SU-DHL-6 (cell line): ENCODE results near the gene SYS1.

ENCODE experiments used
- H2AFZ ChIP-seq: fragments of 200-600 bp; sonication (generic); 2 replicates; pipeline ENCODE4 v1.6.1; 2014; ENCODE audit warnings: low read depth, mild to moderate bottlenecking, moderate library complexity, mixed read lengths, antibody characterized with exemption, low read length; ENCODE audit not compliant: severe bottlenecking
- H3F3A ChIP-seq: fragments of 200-600 bp; shearing (Covaris generic); 2 replicates; pipeline ENCODE4 v1.6.0; 2016; ENCODE audit warnings: antibody characterized with exemption, mild to moderate bottlenecking; ENCODE audit not compliant: insufficient read depth
- H3K27ac ChIP-seq: fragments of 200-600 bp; sonication (generic); 2 replicates; pipeline ENCODE4 v1.5.1; 2016; ENCODE audit warnings: low read depth, mild to moderate bottlenecking, low read length, moderate library complexity, mixed read lengths
- H3K27me3 ChIP-seq: fragments of 200-600 bp; sonication (generic), shearing (Covaris generic); 2 replicates; pipeline ENCODE4 v1.6.0; 2014; ENCODE audit warnings: mild to moderate bottlenecking, low read length
- H3K36me3 ChIP-seq: fragments of 200-600 bp; sonication (generic); 2 replicates; pipeline ENCODE4 v1.6.1; 2014; ENCODE audit warnings: mild to moderate bottlenecking, low read length, mixed read lengths
- H3K4me2 ChIP-seq: fragments of 300-600, 200-600 bp; shearing (Covaris generic), sonication (generic); 2 replicates; pipeline ENCODE4 v1.6.0; 2014; ENCODE audit warnings: low read length, low read depth, mild to moderate bottlenecking; ENCODE audit not compliant: poor library complexity, severe bottlenecking
- H3K4me3 ChIP-seq: fragments of 200-600 bp; sonication (generic); 2 replicates; pipeline ENCODE4 v1.5.1; 2014; ENCODE audit warnings: antibody characterized with exemption, low read length, mild to moderate bottlenecking, mixed read lengths; ENCODE audit not compliant: insufficient read depth, poor library complexity, severe bottlenecking
- H3K79me2 ChIP-seq: fragments of 200-600 bp; sonication (generic); 2 replicates; pipeline ENCODE4 v1.6.1; 2014; ENCODE audit warnings: mild to moderate bottlenecking, low read length, moderate library complexity; ENCODE audit not compliant: insufficient read depth
- H3K9ac ChIP-seq: fragments of 200-600 bp; sonication (generic); 2 replicates; pipeline ENCODE4 v1.7.0; 2014; ENCODE audit warnings: mild to moderate bottlenecking, low read length
- H3K9me2 ChIP-seq: fragments of 200-600 bp; sonication (generic); replicated peaks from 2 replicates; pipeline ENCODE4 v1.6.1; 2014; ENCODE audit warnings: low read length; ENCODE audit not compliant: insufficient read depth
- H3K9me3 ChIP-seq: fragments of 200-600 bp; sonication (generic); 2 replicates; pipeline ENCODE4 v1.6.1; 2014; ENCODE audit warnings: low read length, mixed read lengths; ENCODE audit not compliant: insufficient read depth
- H4K20me1 ChIP-seq: fragments of 200-600 bp; sonication (generic); 2 replicates; pipeline ENCODE4 v1.6.1; 2014; ENCODE audit warnings: low read depth, mild to moderate bottlenecking, antibody characterized with exemption, low read length, moderate library complexity, mixed read lengths
- EZH2phosphoT487 ChIP-seq: fragments of 200-600 bp; sonication (generic), shearing (Covaris generic); conservative IDR thresholded peaks from 2 replicates; pipeline ENCODE4 v1.6.1; 2018; ENCODE audit warnings: mild to moderate bottlenecking, antibody characterized with exemption, low read length, moderate library complexity, mixed read lengths
- TF ChIP-seq, protein P1 (sequence below): fragments of 200-600 bp; sonication (generic); IDR thresholded peaks from one replicate; pipeline ENCODE4 v1.5.1; 2017; ENCODE audit warnings: antibody characterized with exemption, mild to moderate bottlenecking, low read length, moderate library complexity; ENCODE audit not compliant: insufficient read depth, poor library complexity, severe bottlenecking

Gene SYS1

DNA sequence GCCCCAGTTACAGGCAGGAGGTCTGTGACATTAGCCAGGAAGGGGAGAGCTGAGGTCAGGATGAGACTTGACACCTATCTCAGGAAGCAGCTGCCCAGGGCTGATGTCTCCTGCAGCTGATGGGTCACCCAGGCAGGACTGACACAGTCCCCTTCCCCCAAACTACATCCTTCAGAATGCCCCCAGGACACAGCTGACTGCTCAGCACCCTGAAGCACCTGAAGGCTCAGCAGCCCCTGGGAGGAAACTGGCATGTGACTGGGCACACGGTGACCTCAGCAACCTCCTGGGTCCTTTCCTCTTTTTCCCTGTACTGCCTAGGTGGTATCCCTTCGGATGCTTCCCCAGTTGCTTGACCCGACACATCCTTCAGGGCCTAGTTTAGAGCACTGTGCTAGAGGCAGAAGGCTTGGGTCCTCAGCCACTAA lies 16.7 kb upstream of the SYS1 start:
- H4K20me1 ChIP-seq = no peaks in the 10 kb centered on the region
- H3K9ac ChIP-seq = no peak overlapping the region
- H3K36me3 ChIP-seq = no peaks in the 10 kb centered on the region
- H3K27me3 ChIP-seq = no peaks in the 10 kb centered on the region
- H3K9me3 ChIP-seq = no peaks in the 10 kb centered on the region
- no peak overlapping the region for H3K4me3 ChIP-seq
- H3K27ac ChIP-seq = no peak overlapping the region
- H2AFZ ChIP-seq = no peak overlapping the region
- no peak for TF ChIP-seq EZH2phosphoT487
- TF ChIP-seq, protein P1, sequence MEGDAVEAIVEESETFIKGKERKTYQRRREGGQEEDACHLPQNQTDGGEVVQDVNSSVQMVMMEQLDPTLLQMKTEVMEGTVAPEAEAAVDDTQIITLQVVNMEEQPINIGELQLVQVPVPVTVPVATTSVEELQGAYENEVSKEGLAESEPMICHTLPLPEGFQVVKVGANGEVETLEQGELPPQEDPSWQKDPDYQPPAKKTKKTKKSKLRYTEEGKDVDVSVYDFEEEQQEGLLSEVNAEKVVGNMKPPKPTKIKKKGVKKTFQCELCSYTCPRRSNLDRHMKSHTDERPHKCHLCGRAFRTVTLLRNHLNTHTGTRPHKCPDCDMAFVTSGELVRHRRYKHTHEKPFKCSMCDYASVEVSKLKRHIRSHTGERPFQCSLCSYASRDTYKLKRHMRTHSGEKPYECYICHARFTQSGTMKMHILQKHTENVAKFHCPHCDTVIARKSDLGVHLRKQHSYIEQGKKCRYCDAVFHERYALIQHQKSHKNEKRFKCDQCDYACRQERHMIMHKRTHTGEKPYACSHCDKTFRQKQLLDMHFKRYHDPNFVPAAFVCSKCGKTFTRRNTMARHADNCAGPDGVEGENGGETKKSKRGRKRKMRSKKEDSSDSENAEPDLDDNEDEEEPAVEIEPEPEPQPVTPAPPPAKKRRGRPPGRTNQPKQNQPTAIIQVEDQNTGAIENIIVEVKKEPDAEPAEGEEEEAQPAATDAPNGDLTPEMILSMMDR = no peak
- no peaks in the 10 kb centered on the region for H3K79me2 ChIP-seq
- H3K9me2 ChIP-seq = no peaks in the 10 kb centered on the region
- no peak overlapping the region for H3K4me2 ChIP-seq
- H3F3A ChIP-seq = no peaks in the 10 kb centered on the region

DNA sequence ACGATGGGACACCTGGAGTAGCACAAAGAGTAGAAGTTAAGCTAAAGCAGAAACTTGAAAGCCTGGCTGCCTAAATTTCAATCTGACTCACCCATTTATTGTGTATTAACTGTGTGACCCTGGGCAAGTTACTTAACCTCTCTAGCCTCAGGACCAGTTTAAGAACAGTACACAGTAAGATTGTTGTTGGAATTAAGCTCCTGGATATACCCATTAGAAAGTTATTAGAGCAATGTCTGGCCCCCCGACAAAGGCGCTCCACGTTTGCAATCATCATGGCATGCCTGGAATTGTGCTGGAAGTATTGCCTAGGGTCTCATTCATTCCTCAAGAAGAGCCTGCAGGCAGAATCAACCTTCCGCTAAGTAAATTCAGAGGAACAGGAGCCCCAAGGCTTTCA lies 16.1 kb upstream of the SYS1 start:
- no peaks in the 10 kb centered on the region for H4K20me1 ChIP-seq
- no peak overlapping the region for H3K9ac ChIP-seq
- no peaks in the 10 kb centered on the region for H3K9me2 ChIP-seq
- TF ChIP-seq, protein P1 = no peak
- no peak for TF ChIP-seq EZH2phosphoT487
- H2AFZ ChIP-seq = no peak overlapping the region
- no peak overlapping the region for H3K4me2 ChIP-seq
- no peaks in the 10 kb centered on the region for H3K9me3 ChIP-seq
- H3K4me3 ChIP-seq = no peak overlapping the region
- no peak overlapping the region for H3K27ac ChIP-seq
- no peaks in the 10 kb centered on the region for H3K36me3 ChIP-seq
- H3K79me2 ChIP-seq = no peaks in the 10 kb centered on the region
- H3F3A ChIP-seq = no peaks in the 10 kb centered on the region
- no peaks in the 10 kb centered on the region for H3K27me3 ChIP-seq

DNA sequence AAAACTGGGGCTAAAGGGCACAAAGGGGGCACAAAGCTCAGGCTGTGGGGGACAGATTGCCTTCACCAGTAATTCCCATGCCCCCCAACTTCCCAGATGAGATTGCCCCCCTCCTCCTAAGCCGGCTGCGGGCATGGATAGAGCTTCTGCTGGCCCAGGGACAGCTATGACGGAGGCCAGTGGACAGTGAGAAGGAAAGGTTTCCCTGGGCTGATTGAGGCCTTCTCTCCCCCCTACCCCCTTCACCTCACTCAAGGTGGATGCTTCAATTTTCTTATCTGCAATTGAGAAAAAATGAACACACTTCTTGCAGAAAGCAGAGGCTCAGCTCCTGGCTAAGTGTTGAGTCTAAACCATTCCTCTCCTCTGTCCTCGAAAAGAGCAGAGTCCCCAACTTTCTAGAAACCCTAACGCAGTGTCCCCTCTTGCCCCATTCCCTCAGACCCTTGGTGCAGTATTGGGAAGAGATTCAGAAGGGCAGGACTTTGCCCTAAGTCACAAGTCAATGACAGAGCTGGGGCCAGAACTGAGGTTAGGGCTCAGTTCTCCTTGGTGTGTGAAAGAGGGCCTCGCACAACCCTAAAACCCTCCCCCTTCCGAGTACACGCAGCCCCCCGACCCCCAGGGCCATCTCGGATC lies 15.5 kb upstream of the SYS1 start:
- Histone ChIP-seq H3K79me2 (no peaks in the 10 kb centered on the region), H3K4me2 (no peak overlapping the region)

More for the DNA sequence above, 15.5 kb upstream of the SYS1 start:
- Histone ChIP-seq H3K9me2 (no peaks in the 10 kb centered on the region), H2AFZ (no peak overlapping the region), H3K9ac (no peak overlapping the region), H4K20me1 (no peaks in the 10 kb centered on the region), H3F3A (no peaks in the 10 kb centered on the region), H3K9me3 (no peaks in the 10 kb centered on the region), H3K4me3 (no peak overlapping the region), H3K27me3 (no peaks in the 10 kb centered on the region), H3K36me3 (no peaks in the 10 kb centered on the region), H3K27ac (no peak overlapping the region)
- TF ChIP-seq, protein P1 = no peak
- no peak for TF ChIP-seq EZH2phosphoT487
